Measurements from ENCODE around the gene BMPER. TPM values are rescaled to one million over a fixed set of nuclear protein-coding genes. Genes with fewer than 3 reads are reported as not detected.

The BMPER gene
- total and polyA plus RNA-seq, 2 of the 8 experiments (the other 6 are each of a cell fraction or from before 2014, with no cell fraction given), result 0.33 to 0.69 TPM

GRCh38 chr7:34036972-34037792, 131.8 kb downstream of the BMPER start:
- Histone ChIP-seq H3K79me2 (ENCODE audit: control insufficient read depth in 1 of 2, insufficient read depth in 2 of 2, low read length in 2 of 2) (no peaks in the 10 kb centered on the region), H3K79me1 (ENCODE audit: low read depth, low read length) (no peaks in the 10 kb centered on the region), H2BK20ac (ENCODE audit: low read length) (no peak overlapping the region), H3K56ac (replicated peaks; ENCODE audit: insufficient read length, low read depth, low read length) (no peak overlapping the region), H2BK15ac (ENCODE audit: low read length) (no peak overlapping the region), H2BK12ac (ENCODE audit: low read depth, low read length) (no peak overlapping the region), H3K4me2 (ENCODE audit: insufficient read depth in 1 of 2, low read depth in 2 of 2, low read length in 2 of 2) (no peak overlapping the region), H3K4ac (replicated peaks; ENCODE audit: insufficient read length, low read depth, low read length) (no peak overlapping the region), H2AK5ac (ENCODE audit: low read depth, low read length) (no peak overlapping the region), H3K4me1 (replicated peaks in 1 of 4; ENCODE audit: control insufficient read depth in 3 of 4, insufficient read depth in 4 of 4, low read length in 3 of 4) (no peaks in the 10 kb centered on the region), H3K27me3 (replicated peaks in 1 of 4; ENCODE audit: control insufficient read depth in 3 of 4, extremely low read depth in 1 of 4, insufficient read depth in 3 of 4, low read length in 3 of 4) (no peaks in the 10 kb centered on the region), H3K4me3 (ENCODE audit: extremely low read depth in 1 of 4, insufficient read depth in 2 of 4, low read depth in 3 of 4, low read length in 4 of 4) (no peak overlapping the region), H3K23ac (ENCODE audit: insufficient read length) (no peak overlapping the region), H4K8ac (ENCODE audit: extremely low read depth, insufficient read depth, low read length) (no peak overlapping the region; the same call in 1 of the 2 replicates), H4K20me1 (replicated peaks in 1 of 2; ENCODE audit: control insufficient read depth in 1 of 2, insufficient read depth in 2 of 2, low read length in 2 of 2) (no peaks in the 10 kb centered on the region), H2BK5ac (ENCODE audit: low read depth, low read length) (no peak overlapping the region), H3K9ac (replicated peaks in 1 of 4; ENCODE audit: extremely low read depth in 1 of 4, low read depth in 3 of 4, low read length in 3 of 4) (no peak overlapping the region), H3K18ac (ENCODE audit: extremely low read depth, low read length) (no peak overlapping the region), H4K91ac (replicated peaks; ENCODE audit: insufficient read length, low read length) (no peak overlapping the region), H3K27ac (ENCODE audit: low read depth, low read length) (no peak overlapping the region), H2AFZ (ENCODE audit: low read length) (no peak overlapping the region), H3K23me2 (ENCODE audit: low read depth, low read length) (no peaks in the 10 kb centered on the region), H3K14ac (ENCODE audit: insufficient read length) (no peak overlapping the region), H3K9me3 (ENCODE audit: insufficient read depth in 2 of 2, low read depth in 1 of 2, low read length in 1 of 2) (no peaks in the 10 kb centered on the region), H4K5ac (ENCODE audit: insufficient read length, low read depth, low read length) (no peak overlapping the region), H3K36me3 (ENCODE audit: control insufficient read depth in 2 of 4, insufficient read depth in 4 of 4, low read length in 3 of 4) (no peaks in the 10 kb centered on the region), H2BK120ac (replicated peaks; ENCODE audit: low read depth, low read length) (no peak overlapping the region)
- ChIA-PET POLR2A (ENCODE audit: partially characterized antibody) (no interaction called here), CTCF (ENCODE audit: partially characterized antibody) (interaction anchor here (0.6 to 1.6 kb wide), 11 partner anchors 9 to 235 kb away, joined by 3 to 7 read pairs (median 3); partner anchors contain the start of gene BMPER)
- DNase-seq (ENCODE audit: low read depth in 1 of 2, low spot score in 2 of 2), result no peak
- no peak for FAIRE-seq
- 86% methylated on average over 10 of the region's 10 CpGs; no CpG with 5 or more reads in 1 of the 2 experiments for WGBS, 2 experiments (ENCODE audit: extremely low coverage in 1 of 2, insufficient coverage in 1 of 2, insufficient read length in 1 of 2, insufficient replicate concordance in 2 of 2, low coverage in 1 of 2, low lambda C conversion rate in 2 of 2, missing lambda C conversion rate in 1 of 2)
- no peak for TF ChIP-seq EP300 (IDR thresholded peaks at IDR 0.05; ENCODE audit: borderline replicate concordance in 1 of 2, low read depth in 2 of 2, low read length in 2 of 2)
- no peak for TF ChIP-seq KDM1A (IDR thresholded peaks at IDR 0.05; ENCODE audit: borderline replicate concordance, low read length)
- no peak for TF ChIP-seq SIRT6 (IDR thresholded peaks at IDR 0.05; ENCODE audit: low read length)
- TF ChIP-seq CTCF (IDR thresholded peaks at IDR 0.05; ENCODE audit: control extremely low read depth in 1 of 3, insufficient read depth in 1 of 3, low read depth in 1 of 3, low read length in 3 of 3), result no peak
- TF ChIP-seq RXRA (IDR thresholded peaks at IDR 0.05; ENCODE audit: insufficient read depth, low read depth, low read length), result no peak
- no peak for TF ChIP-seq RNF2 (IDR thresholded peaks at IDR 0.05; ENCODE audit: borderline replicate concordance, low read depth, low read length, missing control alignments, poor library complexity, severe bottlenecking)
- no peak for TF ChIP-seq SP4 (IDR thresholded peaks at IDR 0.05; ENCODE audit: low read length)
- TF ChIP-seq ZNF274 (IDR thresholded peaks at IDR 0.05; ENCODE audit: borderline replicate concordance, extremely low read depth, low read length), result no peak
- TF ChIP-seq SP2 (IDR thresholded peaks at IDR 0.05; ENCODE audit: low read length), result no peak

All from H1 (cell line).